ENCODE measurements around the gene FYN. TPM values are rescaled to one million over a fixed set of nuclear protein-coding genes. Genes with fewer than 3 reads are reported as not detected.

Gene FYN
- total and polyA plus RNA-seq, 9 of the 15 experiments (the other 6 are each of a cell fraction or from before 2014, with no cell fraction given): 2.9 to 22.1 (median 11.4) TPM

DNA sequence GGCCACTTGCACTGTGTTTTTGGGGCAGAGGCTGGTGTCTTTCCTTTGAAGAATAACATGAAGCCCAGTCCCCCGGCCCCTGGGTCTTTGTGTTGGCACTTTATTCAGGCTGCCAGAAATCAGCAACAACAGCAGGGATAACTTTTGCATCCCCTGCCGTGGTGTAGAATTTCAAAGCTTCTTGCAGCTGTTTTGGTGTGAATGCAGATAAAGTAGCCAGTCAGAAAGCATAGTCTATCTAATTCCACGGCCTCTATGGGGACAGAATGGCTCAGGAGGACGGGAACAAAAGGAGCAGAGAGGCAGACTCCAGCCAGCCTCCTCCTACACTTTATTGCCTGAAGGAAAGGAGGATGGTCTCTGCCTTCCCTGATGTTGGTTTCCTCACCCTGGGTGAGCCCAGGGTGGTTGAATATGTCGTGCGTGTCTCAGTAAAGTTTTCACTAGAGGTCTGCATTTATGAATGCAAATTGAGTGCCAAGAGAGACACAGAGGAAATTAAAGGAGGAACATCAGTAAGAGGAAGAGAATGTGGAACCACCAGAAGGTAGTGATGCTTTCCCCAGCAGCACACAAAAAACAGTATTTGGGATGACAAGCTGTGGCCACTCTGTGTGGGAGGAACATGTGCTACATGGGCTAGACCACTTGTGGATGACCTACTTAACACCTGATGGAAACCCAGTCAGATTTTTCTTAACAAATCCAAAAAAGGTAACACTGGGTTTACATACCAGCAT lies 141.6 kb downstream of the FYN start (continued):
- TF ChIP-seq RREB1 (CRISPR knock-in tag; IDR thresholded peaks at IDR 0.05): no peak
- TF ChIP-seq MIER1 (IDR thresholded peaks at IDR 0.05; ENCODE audit: low read depth): no peak

DNA sequence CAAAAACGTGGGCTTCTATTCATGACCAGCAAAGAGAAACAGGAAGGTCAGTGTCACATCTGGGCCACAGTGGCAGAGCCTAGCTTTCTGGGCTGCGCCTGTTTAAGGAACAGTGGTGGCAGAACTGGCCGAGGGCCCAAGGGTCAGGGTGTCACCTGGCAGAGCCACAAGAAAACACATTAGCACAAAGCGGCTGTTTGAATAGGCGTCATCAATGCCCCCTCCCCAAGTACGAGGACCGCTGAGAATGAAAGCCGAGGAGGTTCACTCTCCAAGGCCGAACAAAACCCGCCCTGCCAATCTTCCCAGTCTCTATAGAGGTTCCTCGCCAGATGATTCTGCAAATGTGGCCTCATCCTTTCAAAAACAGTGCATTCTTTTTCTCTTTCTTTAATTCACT lies 142.4 kb downstream of the FYN start:
- Histone ChIP-seq H3K9ac (ENCODE audit: insufficient read depth in 1 of 2, low read depth in 2 of 2, low read length in 2 of 2) (no peak overlapping the region), H3K27ac (ENCODE audit: extremely low read depth, low read depth, low read length) (no peak overlapping the region), H3K9me3 (replicated peaks; ENCODE audit: control insufficient read depth, insufficient read depth, low read depth, low read length) (no peaks in the 10 kb centered on the region; the same call in 1 of the 2 replicates), H3K4me1 (replicated peaks in 1 of 2; ENCODE audit: control insufficient read depth in 2 of 2, insufficient read depth in 2 of 2, low read length in 2 of 2) (no peaks in the 10 kb centered on the region), H3K4me3 (no peak overlapping the region), H4K20me1 (replicated peaks; ENCODE audit: control insufficient read depth, insufficient read depth, low read length) (no peaks in the 10 kb centered on the region), H3K79me2 (ENCODE audit: control insufficient read depth, insufficient read depth, low read length) (no peaks in the 10 kb centered on the region), H3K36me3 (ENCODE audit: control insufficient read depth, insufficient read depth, low read length) (no peaks in the 10 kb centered on the region), H3K9me1 (ENCODE audit: control insufficient read depth, insufficient read depth, low read length) (no peaks in the 10 kb centered on the region), H2AFZ (ENCODE audit: low read depth, low read length) (no peak overlapping the region), H3K4me2 (ENCODE audit: insufficient read depth, low read length) (no peak overlapping the region), H3K27me3 (ENCODE audit: control insufficient read depth in 2 of 2, insufficient read depth in 2 of 2, low read length in 2 of 2) (peaks cover 4 to 38% of the 10 kb centered on the region in 2 experiments; a peak in 4 of 5 replicates)
- WGBS (ENCODE audit: insufficient coverage, low coverage, missing lambda C conversion rate): 8% methylated on average over 11 of the region's 11 CpGs
- in situ Hi-C loops (cut with MboI) (no loop called here), intact Hi-C loops (cut with micrococcal nuclease) (no loop called here)
- FAIRE-seq (no peak), DNase-seq (ENCODE audit: extremely low read depth in 1 of 4, low spot score in 3 of 4) (no peak), ATAC-seq (no peak)
- BruUV-seq (replicated peaks): no TSS peak
- TF ChIP-seq MAFK (IDR thresholded peaks at IDR 0.05; ENCODE audit: low read length): no peak
- no peak for TF ChIP-seq POLR2B (IDR thresholded peaks at IDR 0.05; ENCODE audit: low read depth, partially characterized antibody)
- TF ChIP-seq ZNF75A (CRISPR knock-in tag; IDR thresholded peaks at IDR 0.05): no peak
- no peak for TF ChIP-seq MBD2 (IDR thresholded peaks at IDR 0.05; ENCODE audit: borderline replicate concordance, low read depth)
- no peak for TF ChIP-seq MYBL2 (IDR thresholded peaks at IDR 0.05; ENCODE audit: low read depth)
- no peak for TF ChIP-seq MYBL2 (CRISPR knock-in tag; IDR thresholded peaks at IDR 0.05; ENCODE audit: borderline replicate concordance)
- no peak for TF ChIP-seq EP400 (IDR thresholded peaks at IDR 0.05)
- ChIA-PET POLR2A (no interaction called here), CTCF (ENCODE audit: low intra/inter-chr PET ratio) (no interaction called here)

All from K562 (cell line).